CD4-positive, alpha-beta T cell (primary cell): ENCODE data around the gene RARA. TPM values are rescaled to one million over a fixed set of nuclear protein-coding genes. Genes with fewer than 3 reads are reported as not detected.
A peak's percentile ranks its signal among the peaks of the same experiment; 100 is the strongest.

Experiments
- ATAC-seq: fragments of 200-7000 bp; cut with Tn5 transposase; one replicate; pipeline ENCODE4 v1.10.0; 2022; ENCODE audit warnings: mild to moderate bottlenecking; ENCODE audit not compliant: poor library complexity
- CTCF ChIA-PET: fragments of 350-600 bp; sonication (Branson Sonifier 250); formaldehyde crosslinking; loops from one replicate; lab custom pipeline; 2021; ENCODE audit warnings: antibody characterized with exemption, inconsistent platforms; lab: Charles Lee
- POLR2A ChIA-PET: fragments of 350-600 bp; sonication (Branson Sonifier 250); formaldehyde crosslinking; loops from one replicate; lab custom pipeline; 2021; ENCODE audit warnings: antibody characterized with exemption, inconsistent platforms; lab: Charles Lee
- DNase-seq, 14 experiments: peaks; one replicate each; pipeline ENCODE4 v3.0.0-alpha.2; 2013 to 2020; ENCODE audit warnings: mixed read lengths in 2 of 14
- H3K27ac ChIP-seq, 2 donors: one replicate each; pipeline versions ENCODE4 v1.5.1 to v1.7.0; 2013; ENCODE audit warnings: low read length in 2 of 2, low read depth in 1 of 2, mild to moderate bottlenecking in 1 of 2
- H3K27me3 ChIP-seq, 2 experiments: 1 replicate in 1 of 2; 2 replicates in 1 of 2; pipeline versions ENCODE4 v1.6.1 to v1.7.0; 2013; ENCODE audit warnings: low read length in 2 of 2, control low read depth in 1 of 2, mild to moderate bottlenecking in 1 of 2, moderate library complexity in 1 of 2; ENCODE audit not compliant: insufficient read depth in 2 of 2, control insufficient read depth in 1 of 2
- H3K36me3 ChIP-seq: one replicate; pipeline ENCODE4 v1.6.1; 2013; ENCODE audit warnings: low read length, control low read depth; ENCODE audit not compliant: insufficient read depth
- H3K4me1 ChIP-seq: one replicate; pipeline ENCODE4 v1.6.1; 2013; ENCODE audit warnings: low read length, control low read depth; ENCODE audit not compliant: insufficient read depth
- H3K4me3 ChIP-seq: one replicate; pipeline ENCODE4 v1.5.1; 2013; ENCODE audit warnings: mild to moderate bottlenecking, low read length, moderate library complexity
- H3K9me3 ChIP-seq, 2 experiments: 1 replicate in 1 of 2; 2 replicates in 1 of 2; pipeline versions ENCODE4 v1.6.1 to v1.7.0; 2013; ENCODE audit warnings: low read length in 2 of 2, mild to moderate bottlenecking in 2 of 2, control low read depth in 1 of 2, moderate library complexity in 1 of 2; ENCODE audit not compliant: control insufficient read depth in 1 of 2, insufficient read depth in 1 of 2
- H3K27ac Mint-ChIP-seq: one replicate; pipeline ENCODE4 v1.8.0; 2020; ENCODE audit warnings: mixed read lengths
- H3K27me3 Mint-ChIP-seq: one replicate; pipeline ENCODE4 v1.8.0; 2021; ENCODE audit warnings: mixed read lengths
- H3K36me3 Mint-ChIP-seq: one replicate; pipeline ENCODE4 v1.8.0; 2021; ENCODE audit warnings: low read depth, mixed read lengths
- H3K4me1 Mint-ChIP-seq: one replicate; pipeline ENCODE4 v1.8.0; 2021; ENCODE audit warnings: low read depth, mixed read lengths
- H3K4me3 Mint-ChIP-seq: one replicate; pipeline ENCODE4 v1.8.0; 2020; ENCODE audit warnings: mild to moderate bottlenecking, mixed read lengths
- H3K9me3 Mint-ChIP-seq: one replicate; pipeline ENCODE4 v1.8.0; 2020; ENCODE audit warnings: mixed read lengths
- intact Hi-C, 2 experiments: fragments of 100-400 bp; cut with DNase I in 1 of 2; cut with micrococcal nuclease in 1 of 2; formaldehyde crosslinking; loops; one replicate each; pipeline versions ENCODE4 v1.15.1 to v1.9.0; 2023 to 2025; cut with DNase I, micrococcal nuclease
- total RNA-seq, 174 experiments: library from RNA in 2 of 174; stranded (reverse) in 2 of 174; gene quantifications; one replicate each; pipeline ENCODE4 v1.2.3 and lab custom pipeline; 2021 to 2026
- TF ChIP-seq, protein P1 (sequence below): fragments of 200-600 bp; IDR thresholded peaks from one replicate; pipeline ENCODE4 v1.8.0; 2022; ENCODE audit warnings: antibody characterized with exemption, mild to moderate bottlenecking

RARA gene
- total RNA-seq, 2 experiments from 2014 or later, result 114 to 115 TPM

DNA sequence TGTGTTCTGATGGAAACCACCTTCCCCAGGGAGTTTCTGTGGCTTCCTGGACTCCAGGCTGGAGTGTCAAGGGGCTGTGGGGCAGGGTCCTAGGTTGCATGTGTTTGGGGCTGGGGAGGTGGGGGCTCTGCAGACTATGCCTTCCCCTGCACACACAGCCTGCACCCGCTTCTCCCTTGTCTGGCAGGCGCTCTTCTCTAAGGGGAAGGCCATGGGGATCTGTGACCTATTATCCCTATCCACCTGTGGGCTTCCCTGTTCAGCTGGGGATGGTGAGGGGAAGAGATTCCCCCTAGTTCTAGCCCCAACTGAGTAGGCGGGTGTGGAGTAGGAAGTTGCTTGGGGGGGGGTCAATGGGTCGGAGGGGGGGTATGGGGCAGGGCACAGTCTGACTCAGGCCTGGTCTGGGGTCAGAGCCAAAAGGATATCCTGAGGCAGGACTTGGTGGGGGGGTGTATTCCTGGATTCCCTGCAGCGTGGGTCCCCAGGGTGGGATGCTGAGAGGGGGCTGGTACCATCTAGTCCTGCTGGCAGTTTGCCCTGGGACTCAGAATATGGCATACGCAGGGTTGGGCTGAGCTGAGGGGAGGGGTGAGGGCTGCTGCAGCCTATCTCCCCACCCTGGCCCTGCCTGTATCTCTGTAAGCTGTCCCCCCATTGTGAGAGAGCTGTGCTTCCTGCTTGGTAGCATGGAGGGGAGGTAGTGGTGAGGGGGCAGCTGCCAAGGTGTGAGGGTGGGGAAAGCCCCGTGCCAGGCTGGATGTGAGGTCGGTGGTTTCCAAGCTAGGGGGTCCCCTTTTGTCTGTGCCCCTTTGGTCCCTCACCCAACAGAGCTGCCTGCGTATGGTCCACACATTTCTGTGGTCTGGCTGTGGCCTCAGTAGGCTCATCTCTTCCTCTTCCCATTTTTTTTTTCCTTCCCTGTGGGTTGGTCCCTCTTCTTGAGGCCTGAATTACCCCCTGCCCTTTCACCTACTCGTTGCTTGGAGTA, 14.7 kb downstream of the RARA start:
- H3K27ac Mint-ChIP-seq, result peak overlapping the region; percentile 99
- intact Hi-C loops, result loop anchor here (5.0 kb wide), 1 partner anchor 284 kb away; no protein-coding TSS in a partner anchor

DNA sequence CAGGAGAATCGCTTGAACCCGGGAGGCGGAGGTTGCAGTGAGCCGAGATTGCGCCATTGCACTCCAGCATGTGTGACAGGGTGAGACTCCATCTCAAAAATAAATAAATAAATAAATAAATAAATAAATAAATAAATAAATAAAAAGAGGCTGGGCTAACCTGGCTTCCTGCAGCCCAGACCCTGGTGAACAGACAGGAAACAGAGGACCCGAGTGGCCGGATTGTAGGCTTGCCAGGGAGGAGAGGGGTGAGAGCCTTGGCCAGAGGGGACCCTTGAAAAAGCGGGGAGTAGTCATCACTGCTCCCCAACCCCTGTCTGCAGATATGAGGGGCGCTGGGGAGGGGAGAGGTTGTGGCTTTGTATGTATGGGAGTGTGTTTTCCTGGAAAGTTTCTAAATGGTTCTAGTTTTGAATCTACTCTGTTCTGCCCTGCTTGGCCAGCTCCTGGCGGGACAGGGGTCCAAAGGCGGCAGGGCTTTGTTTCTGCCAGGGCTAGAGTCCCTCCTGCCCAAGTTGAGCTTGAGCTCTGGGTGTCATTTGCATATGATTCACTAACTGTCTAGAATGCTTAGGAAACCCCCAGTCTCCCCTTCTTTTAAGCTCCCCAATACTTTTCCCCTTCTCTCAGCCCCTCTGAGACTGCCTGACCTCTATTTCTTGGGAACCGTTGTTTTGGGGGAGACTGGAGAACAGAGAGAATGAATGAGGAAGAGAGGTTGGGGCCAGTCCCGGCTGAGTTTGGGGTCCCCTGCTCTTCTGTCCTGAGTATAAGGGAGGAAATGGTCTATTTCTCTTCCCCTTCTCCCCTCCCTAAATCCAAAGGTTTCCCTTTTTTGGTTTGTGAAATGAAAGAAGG, 16.4 kb downstream of the RARA start:
- H3K9me3 Mint-ChIP-seq, result no peaks in the 10 kb centered on the region
- ChIA-PET POLR2A (interaction anchor here (0.7 to 4.7 kb wide), 20 partner anchors 8 to 345 kb away, joined by 3 to 30 read pairs (median 6); partner anchors contain the start of genes PSMD3, RARA, TOP2A and WIPF2), CTCF (interaction anchor here (0.9 to 4.4 kb wide), 6 partner anchors 7 to 37 kb away, joined by 3 to 30 read pairs (median 6); no protein-coding TSS in a partner anchor)
- ATAC-seq, result no peak
- Histone ChIP-seq H3K27ac (peak overlapping the region; percentile 92 to 99), H3K9me3 (no peaks in the 10 kb centered on the region), H3K27me3 (no peaks in the 10 kb centered on the region), H3K4me1 (peaks cover 99% of the 10 kb centered on the region), H3K36me3 (peaks cover 2% of the 10 kb centered on the region), H3K4me3 (peak overlapping the region; percentile 49)
- peak overlapping the region; percentile 99 for H3K27ac Mint-ChIP-seq
- peaks cover 98% of the 10 kb centered on the region for H3K4me1 Mint-ChIP-seq
- TF ChIP-seq, protein P1, sequence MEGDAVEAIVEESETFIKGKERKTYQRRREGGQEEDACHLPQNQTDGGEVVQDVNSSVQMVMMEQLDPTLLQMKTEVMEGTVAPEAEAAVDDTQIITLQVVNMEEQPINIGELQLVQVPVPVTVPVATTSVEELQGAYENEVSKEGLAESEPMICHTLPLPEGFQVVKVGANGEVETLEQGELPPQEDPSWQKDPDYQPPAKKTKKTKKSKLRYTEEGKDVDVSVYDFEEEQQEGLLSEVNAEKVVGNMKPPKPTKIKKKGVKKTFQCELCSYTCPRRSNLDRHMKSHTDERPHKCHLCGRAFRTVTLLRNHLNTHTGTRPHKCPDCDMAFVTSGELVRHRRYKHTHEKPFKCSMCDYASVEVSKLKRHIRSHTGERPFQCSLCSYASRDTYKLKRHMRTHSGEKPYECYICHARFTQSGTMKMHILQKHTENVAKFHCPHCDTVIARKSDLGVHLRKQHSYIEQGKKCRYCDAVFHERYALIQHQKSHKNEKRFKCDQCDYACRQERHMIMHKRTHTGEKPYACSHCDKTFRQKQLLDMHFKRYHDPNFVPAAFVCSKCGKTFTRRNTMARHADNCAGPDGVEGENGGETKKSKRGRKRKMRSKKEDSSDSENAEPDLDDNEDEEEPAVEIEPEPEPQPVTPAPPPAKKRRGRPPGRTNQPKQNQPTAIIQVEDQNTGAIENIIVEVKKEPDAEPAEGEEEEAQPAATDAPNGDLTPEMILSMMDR, result no peak
- no peaks in the 10 kb centered on the region for H3K27me3 Mint-ChIP-seq
- intact Hi-C loops, result no loop called here
- H3K4me3 Mint-ChIP-seq, result peak overlapping the region; percentile 84
- peak in 3 of 14 experiments; percentile 24 to 83 (median 78) for DNase-seq
- H3K36me3 Mint-ChIP-seq, result peaks cover 34% of the 10 kb centered on the region

More for the DNA sequence above, 14.7 kb downstream of the RARA start:
- peak; percentile 15 for ATAC-seq
- peaks cover 98% of the 10 kb centered on the region for H3K4me1 Mint-ChIP-seq
- peak in 12 of 14 experiments; percentile 32 to 97 (median 60) for DNase-seq
- POLR2A ChIA-PET, result interaction anchor here (0.7 to 5.3 kb wide), 24 partner anchors 7 to 1365 kb away, joined by 3 to 117 read pairs (median 5); partner anchors contain the start of genes CDC6, EIF1, SMARCE1 and WIPF2
- H3K4me3 Mint-ChIP-seq, result peak overlapping the region; percentile 95
- H3K27me3 ChIP-seq, result no peaks in the 10 kb centered on the region
- CTCF ChIA-PET, result interaction anchor here (1.0 to 4.4 kb wide), 7 partner anchors 17 to 237 kb away, joined by 3 to 22 read pairs (median 4); no protein-coding TSS in a partner anchor
- H3K36me3 ChIP-seq, result peaks cover 2% of the 10 kb centered on the region
- no peaks in the 10 kb centered on the region for H3K9me3 ChIP-seq
- peak overlapping the region; percentile 96 for H3K4me3 ChIP-seq
- H3K27ac ChIP-seq, result peak overlapping the region; percentile 99
- no peaks in the 10 kb centered on the region for H3K27me3 Mint-ChIP-seq
- H3K36me3 Mint-ChIP-seq, result peaks cover 44% of the 10 kb centered on the region
- H3K9me3 Mint-ChIP-seq, result no peaks in the 10 kb centered on the region
- peaks cover 99% of the 10 kb centered on the region for H3K4me1 ChIP-seq
- TF ChIP-seq, protein P1, result no peak
